Skin of body (tissue), 2 donors: ENCODE results near the gene TOR4A. TPM values are rescaled to one million over a fixed set of nuclear protein-coding genes. Genes with fewer than 3 reads are reported as not detected.

ENCODE experiments used
- DNase-seq: peaks from one replicate; lab custom pipeline; 2025; lab: John Stamatoyannopoulos, UW
- total RNA-seq: library from RNA; depleted of rRNA; stranded (reverse); fragments of >200 nt; gene quantifications from one replicate; pipeline ENCODE4 v1.2.3, GENCODE V29; 2014

The TOR4A gene
- total RNA-seq, 1 donor from 2014 or later = 1.7 TPM

DNA sequence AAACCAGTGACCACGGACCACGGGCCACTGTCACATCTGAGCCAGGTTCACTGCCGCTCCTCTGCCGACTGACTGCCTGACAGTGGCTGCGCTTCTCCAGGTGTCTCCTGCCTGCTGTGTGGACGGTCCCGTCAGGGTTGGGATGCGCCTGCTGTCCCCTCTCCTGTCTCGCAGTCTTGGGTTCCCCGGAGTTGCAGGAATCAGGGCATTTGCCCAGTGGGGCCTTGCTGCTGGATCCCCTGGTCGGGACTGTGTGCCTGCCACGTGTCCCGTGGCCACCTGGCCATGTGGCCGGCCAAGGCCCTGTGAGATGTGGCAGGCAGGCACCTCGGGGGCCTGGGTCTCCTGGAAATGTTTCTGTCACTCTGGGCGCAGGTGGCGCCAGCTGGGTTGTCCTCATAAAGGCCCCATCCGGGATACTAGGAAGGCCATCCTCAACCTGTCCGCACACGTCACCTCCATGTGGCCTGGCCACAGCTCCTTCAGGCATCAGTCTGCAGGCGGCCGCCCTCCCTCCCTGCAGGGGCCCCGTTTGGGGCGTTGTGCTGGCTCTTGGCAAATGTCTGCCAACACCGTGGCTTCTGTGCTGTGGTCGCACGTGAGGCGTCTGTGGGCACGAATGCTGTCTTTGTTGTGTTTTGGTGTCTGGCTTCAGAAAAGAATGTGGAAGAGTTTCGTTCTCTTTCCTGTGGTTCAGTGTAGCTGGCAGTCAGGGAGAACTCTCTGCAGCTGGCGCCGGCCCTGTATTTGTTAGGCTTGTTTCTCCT is 6.4 kb upstream of the TOR4A start:
- DNase-seq = no peak

DNA sequence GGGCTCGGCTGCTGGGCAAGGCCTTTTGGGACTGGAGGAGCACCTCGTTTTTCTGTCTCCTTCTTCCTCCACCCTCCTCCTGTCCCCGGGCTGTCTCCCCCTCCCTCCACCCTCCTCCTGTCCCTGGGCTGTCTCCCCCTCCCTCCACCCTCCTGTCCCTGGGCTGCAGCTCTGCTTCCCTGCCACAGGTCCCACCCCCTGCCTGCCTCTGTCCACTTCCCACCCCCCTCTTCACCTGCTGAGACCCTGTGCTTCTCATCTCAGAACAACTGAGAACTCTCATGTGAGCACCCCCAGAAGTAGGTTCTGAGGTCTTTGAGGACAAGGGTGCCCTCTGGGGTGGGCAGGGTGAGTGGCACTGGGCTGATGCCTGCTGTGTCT is 5.8 kb upstream of the TOR4A start:
- DNase-seq = no peak

DNA sequence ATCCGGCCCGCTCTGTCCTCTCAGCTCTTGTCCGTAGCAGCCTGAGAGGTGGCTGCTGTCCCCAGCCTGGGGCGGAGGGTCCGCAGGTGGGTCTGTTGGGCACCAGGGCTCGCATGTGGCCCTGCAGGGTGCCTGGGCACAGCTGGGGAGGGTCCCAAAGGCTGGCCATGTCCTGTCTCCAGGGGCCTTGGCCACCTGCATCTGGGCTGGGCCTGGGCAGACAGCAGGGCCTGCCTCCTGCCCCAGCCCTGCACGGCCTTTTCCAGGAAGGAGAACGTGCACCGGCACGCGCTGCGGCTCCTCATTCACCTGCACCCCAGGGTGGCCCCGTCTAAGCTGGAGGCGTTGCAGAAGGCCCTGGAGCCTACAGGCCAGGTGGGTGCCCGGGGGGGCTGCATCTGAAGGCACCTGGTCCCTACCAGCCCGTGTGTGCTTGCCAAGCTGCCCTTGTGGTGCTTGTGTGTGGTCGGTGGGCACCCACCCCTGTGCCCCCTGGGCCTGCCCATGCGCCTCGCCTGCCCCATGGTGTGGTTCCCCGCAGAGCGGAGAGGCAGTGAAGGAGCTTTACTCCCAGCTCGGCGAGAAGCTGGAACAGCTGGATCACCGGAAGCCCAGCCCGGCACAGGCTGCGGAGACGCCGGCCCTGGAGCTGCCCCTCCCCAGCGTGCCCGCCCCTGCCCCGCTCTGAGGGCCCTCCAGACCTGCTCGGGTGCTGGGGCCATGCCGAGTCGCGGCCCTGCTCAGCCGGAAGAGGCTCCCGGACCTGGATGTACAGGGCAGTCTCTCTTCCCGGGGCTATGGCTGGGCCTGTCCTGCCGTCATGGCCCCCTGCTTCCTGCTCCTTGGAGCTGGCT is 5.1 kb upstream of the TOR4A start:
- DNase-seq = no peak

DNA sequence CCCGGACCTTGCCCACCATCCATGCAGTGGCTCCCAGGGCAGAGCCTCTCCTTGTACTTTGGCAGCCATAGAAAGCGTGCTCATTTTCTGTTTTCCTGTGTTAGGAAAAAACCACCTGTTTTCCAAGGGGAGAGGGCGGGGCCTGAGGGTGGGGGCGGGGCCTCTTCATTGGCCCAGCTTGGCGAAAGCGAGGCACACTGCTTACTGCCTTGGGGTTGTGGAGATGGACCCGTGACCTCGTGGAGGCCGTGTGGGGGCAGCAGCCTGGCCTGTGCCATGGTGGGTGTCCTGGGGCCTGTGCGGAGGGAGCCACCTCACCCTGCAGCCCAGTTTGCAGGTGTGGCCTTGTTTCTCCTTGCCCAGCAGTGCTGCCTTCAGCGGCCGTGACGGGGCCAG is 4.4 kb upstream of the TOR4A start:
- DNase-seq = no peak

DNA sequence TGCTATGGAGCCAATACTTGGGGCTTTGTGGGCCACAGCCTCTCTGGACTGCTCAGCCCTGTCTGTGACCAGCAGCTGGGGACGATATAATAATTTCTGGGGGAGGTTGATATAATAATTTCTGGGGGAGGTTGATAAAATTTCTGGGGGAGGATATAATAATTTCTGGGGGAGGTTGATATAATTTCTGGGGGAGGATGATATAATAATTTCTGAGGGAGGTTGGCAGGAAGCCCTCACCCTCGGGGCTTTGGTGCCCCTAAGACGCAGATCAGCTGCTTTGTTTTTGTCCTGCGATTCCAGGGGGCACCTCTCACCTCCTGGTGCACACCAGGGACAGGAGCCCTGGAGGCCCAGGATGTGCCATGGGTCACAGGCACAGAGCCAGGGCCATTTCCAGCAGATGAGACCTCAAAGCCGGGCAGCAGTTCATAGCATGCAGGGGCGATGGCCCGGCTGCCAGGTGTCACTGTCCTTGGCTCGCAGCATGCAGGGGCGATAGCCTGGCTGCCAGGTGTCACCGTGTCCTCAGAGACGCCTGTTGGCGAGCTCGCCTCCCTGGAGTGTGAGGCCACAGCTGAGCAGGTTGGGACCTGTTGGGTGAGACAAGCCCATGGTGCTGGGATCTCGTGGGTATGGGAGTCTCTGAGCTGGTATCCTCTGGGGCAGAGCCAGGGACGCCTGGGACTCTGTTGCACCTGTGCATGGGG is 3.8 kb upstream of the TOR4A start:
- DNase-seq = no peak

DNA sequence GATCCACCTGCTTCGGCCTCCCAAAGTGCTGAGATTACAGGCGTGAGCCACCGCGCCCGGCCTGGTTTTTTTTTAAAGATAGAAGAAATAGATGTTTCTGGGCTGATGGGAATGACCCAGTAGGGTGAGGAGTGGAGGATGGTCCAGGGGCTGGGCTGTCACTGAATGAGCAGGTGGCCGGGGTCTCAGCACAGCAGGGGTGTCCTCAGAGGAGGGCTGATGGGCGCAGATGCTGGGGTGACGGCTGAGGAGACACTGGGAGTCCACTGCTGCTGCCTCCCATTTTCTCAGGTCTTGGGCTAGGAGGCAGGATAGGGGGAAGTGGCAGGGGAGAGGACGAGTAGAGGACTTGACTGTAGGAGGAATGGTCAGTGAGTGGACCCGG is 2.3 kb upstream of the TOR4A start:
- no peak for DNase-seq

DNA sequence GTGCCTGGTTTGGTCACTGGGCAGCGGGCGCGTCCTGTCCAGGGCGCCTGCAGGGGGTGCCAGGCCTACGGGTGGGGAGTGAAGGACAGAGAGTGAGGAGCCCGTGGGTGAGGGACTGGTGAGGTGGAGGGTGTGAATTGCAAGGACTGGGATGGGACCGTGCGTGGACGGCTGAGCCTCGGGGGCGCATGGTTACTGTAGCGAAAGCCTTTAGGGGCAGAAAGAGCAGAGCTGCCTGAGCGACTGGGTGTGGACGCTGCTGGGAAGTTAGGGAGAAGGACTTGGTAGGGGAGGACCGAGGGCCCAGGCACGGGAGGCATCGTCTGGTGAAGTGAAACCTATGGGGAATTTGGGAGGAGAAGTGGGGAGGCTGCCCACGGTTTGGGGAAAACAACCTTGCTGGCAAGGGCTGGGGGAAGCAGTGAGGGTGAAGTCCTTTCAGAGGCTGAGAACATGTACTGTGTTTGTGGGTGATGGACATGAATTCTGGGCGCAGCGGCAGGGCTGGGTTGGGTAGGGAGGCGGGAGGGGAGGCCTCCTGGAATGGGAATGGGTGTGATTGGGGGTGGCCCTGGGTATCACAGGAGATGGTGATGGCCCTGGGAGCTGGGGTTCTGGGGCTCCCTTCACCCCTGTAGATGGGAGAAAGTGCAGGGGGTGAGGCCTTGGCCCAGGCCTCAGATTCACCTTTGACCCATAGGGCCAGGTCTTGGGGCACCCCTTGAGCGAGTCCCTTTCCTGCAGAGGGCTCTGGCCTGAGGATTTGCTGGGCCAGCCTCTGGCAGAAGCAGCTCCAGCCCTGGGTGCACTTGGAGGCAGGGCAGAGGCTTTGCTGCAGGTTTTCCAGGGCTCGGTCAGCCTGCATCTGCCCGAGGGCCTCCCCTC is 1.7 kb upstream of the TOR4A start:
- DNase-seq = no peak

DNA sequence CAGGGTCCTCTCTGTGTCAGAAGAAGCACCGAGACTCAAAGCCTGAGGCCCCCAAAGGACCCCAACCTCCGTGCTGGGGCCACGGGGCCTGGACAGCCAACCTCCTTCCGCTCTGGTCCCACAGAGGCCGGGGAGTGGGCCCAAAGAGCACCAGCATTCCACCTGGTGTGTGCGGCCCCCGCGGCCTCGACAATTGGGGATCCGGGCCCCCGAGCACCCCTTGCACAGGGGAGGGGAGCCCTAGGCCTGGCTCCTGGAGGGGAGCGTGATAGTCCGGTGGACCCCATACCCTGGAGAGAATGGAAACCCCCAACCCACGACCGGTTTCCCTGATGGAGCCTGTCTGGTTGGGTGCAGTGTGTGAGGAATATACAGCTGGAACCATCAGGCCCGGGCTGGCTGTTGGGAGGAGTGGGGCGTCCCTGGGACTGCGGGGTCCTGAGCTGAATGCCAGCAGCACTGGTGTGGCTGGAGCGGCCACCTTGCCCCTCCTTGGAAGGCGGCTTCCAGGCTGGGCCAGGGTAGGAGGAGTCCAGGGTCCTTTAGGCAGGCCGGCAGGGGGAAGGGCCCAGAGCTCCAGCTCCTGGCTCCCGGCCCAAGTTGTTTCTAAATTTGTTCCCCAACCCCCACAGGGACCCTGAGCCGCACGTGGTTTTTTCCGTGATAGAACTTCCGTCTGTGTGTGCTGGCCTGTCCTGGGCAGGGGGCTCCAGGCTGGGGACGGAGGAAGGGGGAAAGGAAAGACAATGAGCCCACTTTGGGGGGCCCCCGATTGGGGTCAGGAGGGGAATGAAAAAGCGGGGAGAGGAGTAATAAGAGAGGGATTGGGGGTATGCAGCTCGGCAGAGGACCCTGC is 825 bp upstream of the TOR4A start:
- peak; percentile 63 for DNase-seq

DNA sequence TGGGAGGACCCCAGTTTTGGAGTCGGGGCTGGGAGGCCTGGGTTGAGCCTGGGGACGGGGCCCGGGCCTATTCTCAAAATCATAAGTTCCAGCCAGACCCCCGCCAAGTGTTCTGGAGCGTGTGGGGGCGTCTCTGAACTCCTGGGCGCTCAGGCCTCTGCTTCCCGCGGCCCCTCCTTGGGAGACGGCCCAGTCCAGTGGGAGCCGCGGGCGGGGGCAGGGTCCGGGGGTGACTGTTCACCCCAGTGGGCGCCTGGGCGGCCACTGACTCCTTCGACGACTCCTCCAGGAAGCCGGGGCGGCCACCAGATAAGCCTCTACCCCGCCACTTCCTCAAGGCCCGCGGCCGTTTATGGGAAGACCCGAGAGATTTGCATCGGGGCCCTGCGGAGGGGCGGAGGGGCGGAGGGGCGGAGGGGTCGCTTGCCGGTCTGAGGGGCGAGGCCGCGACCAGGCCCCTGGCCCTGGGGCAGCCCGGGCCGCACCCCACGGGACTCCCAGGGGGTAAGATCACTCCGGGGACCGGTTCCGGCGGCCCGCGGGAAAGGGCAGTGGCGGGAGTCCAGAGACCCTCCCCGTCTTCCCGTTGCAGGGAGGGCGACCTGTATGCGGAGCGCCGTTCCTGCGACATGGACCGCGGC is 655 bp downstream of the TOR4A start:
- DNase-seq = no peak

DNA sequence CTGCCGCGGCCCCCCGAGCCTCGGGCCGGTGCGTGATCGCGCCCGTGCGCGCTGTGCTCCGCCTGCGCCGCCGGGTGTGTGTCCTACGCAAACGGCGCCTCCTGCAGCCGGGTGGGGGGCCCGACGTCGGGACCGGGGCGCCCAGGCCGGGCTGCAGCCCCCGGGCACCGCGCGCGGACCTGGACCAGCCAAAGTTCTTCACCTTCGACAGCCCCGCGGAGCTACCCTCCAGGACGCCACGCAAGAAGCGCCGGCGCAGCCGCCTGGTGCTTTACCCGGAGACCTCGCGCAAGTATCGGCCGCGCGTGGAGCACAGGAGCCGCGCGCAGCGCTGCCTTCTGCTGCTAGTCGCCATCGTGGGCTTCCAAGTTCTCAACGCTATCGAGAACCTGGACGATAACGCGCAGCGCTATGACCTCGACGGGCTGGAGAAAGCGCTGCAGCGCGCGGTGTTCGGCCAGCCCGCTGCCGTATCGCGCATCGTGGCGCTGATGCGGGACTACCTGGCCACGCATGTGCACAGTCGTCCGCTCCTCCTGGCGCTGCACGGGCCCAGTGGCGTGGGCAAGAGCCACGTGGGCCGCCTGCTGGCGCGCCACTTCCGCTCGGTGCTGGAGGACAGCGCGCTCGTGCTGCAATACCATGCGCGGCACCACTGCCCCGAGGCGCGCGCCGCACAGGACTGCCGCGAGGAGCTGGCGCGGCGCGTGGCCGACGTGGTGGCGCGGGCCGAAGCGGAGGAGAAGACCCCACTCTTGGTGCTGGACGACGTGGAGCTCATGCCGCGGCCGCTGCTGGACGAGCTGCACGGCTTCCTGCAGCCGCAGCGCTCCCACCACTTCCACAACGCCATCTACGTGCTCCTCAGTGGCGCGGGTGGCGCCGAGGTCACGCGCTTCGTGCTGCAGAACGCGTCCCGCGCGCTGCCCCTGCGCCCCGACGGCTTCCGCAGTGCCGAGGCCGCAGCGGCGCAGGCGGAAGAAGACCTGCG is 1.5 kb downstream of the TOR4A start:
- DNase-seq = no peak

DNA sequence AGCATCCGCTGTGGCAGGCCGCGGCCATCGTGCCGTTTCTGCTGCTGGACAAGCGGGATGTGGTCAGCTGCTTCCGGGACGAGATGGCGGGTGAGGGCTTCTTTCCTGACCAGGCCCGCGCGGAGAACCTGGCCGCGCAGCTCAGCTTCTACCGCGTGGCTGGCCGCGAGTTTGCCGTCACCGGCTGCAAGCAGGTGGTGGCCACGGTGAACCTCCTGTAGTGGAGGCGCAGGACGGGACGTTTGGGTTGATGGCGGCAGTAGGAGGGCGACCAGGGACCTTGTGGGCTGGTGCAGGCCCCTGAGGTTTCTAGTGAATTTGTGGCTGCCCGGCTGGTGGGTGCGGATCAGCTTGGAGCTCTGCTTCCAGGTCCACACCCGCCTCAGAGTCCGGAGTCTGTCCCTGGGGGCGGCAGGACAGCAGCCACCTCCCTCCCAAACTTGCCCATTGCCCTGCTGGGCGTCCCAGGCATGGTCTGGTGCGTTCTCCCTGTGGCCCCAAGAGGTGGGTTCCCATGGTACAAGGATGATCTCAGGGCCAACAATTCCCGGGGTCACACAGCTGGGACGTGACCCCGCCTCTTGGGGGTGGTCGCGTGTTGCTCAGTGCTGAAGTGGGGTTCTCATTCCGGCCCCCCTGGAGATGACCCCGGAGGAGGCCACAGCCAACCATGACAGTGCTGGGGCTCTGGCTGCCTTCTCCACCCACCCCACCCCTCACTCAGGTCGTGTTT is 2.4 kb downstream of the TOR4A start:
- DNase-seq = no peak

DNA sequence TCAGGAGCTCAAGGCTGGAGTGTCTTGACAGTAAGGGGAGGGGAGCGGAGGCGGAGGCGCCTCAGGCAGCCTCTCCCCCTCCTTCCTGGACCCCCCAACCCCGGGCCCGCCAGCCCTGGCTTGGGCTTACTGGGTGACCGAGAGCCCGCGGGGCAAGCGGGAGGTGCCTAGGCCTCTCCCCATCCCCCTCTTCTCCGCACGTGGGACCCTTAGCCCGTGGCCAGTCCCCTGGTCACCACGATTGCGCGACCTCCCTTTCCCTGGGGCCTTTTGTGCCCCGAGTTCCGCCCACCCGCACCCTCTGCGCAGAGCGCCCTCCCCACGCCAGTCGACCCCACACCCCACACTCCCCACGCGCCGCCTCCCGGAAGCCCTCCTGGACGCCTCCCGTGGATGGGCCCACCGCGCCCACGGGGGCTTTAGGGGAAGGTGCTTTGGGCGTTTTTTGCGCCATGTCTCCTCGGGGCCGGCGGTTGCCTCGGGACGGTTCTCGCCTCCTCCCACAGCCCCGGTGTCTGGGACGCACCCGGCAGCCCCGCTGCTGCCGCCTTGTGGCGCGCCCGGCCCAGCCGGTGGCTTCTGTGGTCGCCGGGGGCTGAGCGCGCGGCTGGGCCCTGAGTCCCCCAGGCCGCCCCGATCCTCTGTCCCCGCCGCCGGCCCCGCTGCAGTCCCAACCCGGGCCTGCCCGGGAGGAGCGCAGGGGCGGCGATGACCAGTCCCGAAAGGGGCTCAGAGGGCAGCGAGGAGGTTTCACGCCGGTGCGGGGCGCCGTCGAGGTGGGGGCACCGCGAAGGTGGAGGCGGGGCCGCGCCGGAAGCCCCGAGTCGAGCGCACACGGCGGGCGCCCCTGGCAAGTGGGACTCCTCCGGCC is 3.2 kb downstream of the TOR4A start:
- DNase-seq = no peak

DNA sequence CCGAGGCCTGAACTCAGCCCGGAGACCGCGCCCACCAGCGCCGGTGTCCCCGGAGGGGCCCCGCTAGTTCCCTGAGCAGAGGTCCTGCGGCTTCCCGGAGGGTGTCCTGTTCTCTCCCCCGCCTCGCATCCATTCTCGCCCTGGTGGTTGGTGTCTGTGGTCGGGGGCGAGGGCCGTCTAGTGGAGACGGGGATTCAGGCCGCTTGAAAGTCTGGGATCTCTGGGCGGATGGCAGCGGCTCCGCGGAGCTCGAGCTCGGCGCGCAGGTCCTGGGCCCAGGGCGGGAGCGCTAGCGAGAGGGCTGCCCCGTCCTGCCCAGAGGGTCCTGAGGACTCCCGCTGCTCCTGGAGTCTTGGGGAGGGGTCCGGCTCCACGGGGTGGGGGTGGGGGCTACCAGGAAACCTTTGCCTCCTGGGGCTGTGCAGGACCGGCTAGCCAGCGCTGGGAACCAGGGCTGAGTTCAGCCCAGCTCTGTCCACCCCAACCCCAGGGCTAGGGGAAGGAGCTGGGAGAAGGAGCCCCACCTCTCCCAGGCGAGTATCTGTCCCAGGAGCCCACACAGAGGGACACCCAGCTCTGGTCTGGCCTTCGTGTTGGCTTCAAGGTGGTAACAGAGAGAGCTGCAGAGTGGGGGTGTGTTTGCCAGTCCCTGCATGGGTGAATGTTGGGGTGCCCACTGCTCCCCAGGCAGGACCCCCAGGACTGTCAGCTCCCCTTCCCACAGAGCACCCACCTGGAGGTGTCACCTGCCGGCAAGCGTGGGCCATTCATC is 4.0 kb downstream of the TOR4A start:
- no peak for DNase-seq

DNA sequence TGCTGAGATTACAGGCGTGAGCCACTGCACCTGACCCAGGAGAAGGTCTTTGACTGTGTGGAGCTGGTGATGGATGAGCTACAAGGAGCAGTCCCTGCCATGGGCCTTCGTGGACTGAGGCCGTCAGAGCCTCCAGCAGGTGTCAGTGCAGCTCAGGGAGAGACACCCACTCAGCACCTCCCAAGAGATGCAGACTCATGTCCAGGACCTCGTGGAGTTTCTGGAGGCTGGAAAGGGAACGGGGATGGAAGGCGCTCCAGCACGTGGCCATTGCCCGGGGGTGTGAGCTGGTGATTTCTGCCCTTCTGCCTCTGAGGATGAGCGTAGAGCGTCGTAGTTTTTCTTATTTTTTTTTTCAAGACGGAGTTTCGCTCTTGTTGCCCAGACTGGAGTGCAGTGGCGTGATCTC is 9.5 kb downstream of the TOR4A start:
- no peak for DNase-seq

DNA sequence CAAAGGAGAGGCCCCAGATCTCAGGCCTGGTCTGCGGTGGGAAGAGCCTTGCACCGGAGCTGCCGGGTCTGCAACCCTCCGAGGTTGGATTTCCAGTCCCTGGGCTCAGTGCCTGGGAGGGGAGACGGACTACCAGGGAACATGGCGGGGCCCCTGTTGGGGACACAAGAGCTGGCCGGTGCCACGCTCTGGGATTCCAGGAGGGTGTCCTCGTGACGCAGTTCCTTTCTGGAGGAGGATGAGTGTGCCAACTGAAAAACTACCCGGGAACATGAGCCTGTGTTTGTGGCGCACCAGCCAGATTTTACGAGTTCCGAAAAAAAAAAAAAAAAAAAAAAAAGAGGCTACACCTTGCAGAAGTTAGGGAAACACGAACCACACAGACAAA is 15.6 kb downstream of the TOR4A start:
- no peak for DNase-seq

DNA sequence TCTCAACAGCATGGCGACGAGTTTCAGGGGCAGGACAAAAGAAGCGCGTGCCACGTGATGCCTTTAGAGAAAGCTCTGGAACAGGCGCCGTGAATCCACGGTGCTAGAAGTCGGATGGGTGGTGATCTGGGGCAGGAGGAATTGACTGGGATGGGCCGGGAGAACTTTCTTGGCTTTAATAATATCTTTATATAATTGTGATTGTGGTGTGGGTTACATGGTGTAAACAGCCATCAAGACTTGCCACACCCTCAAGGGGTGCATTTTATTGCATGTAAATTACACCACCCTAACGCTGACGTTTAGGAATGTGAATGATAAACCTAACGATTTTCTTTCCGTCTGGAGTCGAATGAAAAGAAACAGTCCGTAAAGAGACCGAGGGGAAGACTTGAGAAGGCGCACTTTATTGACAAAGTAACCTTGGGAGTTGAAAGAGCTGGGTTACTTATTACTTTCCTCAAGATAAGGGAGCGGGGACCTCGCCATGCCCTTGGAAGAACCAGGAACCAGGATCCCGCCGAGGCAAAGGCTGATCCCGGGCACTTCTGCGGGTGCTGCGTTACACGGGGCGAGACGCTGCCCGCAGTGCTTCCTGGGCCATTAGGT is 16.1 kb downstream of the TOR4A start:
- DNase-seq = no peak
